Stomach smooth muscle (tissue), 2 donors: ENCODE data around the gene FOXD2.

Source experiments
- H3K27ac ChIP-seq: one replicate; pipeline ENCODE4 v1.7.0; 2013; ENCODE audit warnings: mild to moderate bottlenecking, low read length, inconsistent platforms
- H3K27me3 ChIP-seq, 2 donors: one replicate each; pipeline ENCODE4 v1.7.0; 2013; ENCODE audit warnings: low read length in 2 of 2; ENCODE audit not compliant: insufficient read depth in 2 of 2, control insufficient read depth in 1 of 2
- H3K36me3 ChIP-seq, 2 donors: one replicate each; pipeline ENCODE4 v1.7.0; 2013; ENCODE audit warnings: low read length in 2 of 2; ENCODE audit not compliant: control insufficient read depth in 2 of 2, insufficient read depth in 2 of 2
- H3K4me1 ChIP-seq: one replicate; pipeline ENCODE4 v1.7.0; 2013; ENCODE audit warnings: low read length; ENCODE audit not compliant: control insufficient read depth, insufficient read depth
- H3K4me3 ChIP-seq, 2 donors: one replicate each; pipeline ENCODE4 v1.7.0; 2013; ENCODE audit warnings: low read length in 2 of 2
- H3K9ac ChIP-seq, 2 donors: one replicate each; pipeline ENCODE4 v1.7.0; 2013; ENCODE audit warnings: low read length in 2 of 2, mild to moderate bottlenecking in 1 of 2
- H3K9me3 ChIP-seq, 2 donors: one replicate each; pipeline ENCODE4 v1.7.0; 2013; ENCODE audit warnings: low read length in 2 of 2; ENCODE audit not compliant: control insufficient read depth in 2 of 2
- donor health status: healthy.
- donor health status: Pancreatic carcinoma.

The FOXD2 gene

DNA sequence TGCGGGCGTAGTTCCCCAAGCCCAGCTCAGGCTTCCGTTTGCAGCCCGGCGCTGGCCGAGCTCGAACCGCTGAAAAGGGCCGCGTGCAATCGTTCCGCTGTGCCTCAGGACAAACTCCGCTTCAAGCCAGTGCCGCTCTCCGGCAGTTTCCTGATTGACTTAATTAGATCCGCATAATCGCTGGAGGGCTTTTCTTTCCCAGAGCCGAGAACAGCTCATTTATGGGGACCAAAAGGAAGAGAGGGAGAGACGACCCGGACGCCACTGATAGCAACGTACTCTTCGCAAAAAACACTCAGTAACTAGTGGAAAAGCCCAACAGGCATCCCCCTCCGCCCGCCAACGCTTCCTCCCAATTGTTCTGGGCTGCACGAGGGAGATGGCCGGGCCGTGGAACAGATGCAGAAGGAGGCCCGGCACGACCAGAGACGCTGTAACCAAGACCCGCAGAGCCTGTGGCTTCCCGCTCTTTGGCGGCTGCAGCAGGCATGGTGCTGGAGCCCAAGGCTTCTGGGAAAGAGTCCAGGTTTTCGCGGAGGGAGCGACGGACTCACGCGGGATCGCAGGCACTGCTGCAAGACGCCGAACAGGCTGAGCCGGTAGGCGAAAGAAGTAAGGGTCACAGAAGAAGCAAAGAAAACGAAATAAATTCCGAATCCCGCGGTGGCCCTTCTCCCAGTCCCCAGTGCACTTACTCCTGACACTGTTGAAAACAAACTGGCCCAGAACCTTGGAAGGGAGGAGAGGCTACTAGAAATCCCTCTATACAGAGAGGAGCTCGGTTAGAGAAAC is 3.6 kb upstream of the FOXD2 start:
- no peak overlapping the region for H3K9ac ChIP-seq
- H3K27me3 ChIP-seq, result peaks cover 65 to 80% of the 10 kb centered on the region in 2 donors
- no peak overlapping the region for H3K27ac ChIP-seq
- H3K36me3 ChIP-seq, result no peaks in the 10 kb centered on the region
- H3K4me1 ChIP-seq, result peaks cover 43% of the 10 kb centered on the region
- H3K4me3 ChIP-seq, result peak overlapping the region in 1 of 2 donors; percentile 60
- H3K9me3 ChIP-seq, result no peaks in the 10 kb centered on the region

DNA sequence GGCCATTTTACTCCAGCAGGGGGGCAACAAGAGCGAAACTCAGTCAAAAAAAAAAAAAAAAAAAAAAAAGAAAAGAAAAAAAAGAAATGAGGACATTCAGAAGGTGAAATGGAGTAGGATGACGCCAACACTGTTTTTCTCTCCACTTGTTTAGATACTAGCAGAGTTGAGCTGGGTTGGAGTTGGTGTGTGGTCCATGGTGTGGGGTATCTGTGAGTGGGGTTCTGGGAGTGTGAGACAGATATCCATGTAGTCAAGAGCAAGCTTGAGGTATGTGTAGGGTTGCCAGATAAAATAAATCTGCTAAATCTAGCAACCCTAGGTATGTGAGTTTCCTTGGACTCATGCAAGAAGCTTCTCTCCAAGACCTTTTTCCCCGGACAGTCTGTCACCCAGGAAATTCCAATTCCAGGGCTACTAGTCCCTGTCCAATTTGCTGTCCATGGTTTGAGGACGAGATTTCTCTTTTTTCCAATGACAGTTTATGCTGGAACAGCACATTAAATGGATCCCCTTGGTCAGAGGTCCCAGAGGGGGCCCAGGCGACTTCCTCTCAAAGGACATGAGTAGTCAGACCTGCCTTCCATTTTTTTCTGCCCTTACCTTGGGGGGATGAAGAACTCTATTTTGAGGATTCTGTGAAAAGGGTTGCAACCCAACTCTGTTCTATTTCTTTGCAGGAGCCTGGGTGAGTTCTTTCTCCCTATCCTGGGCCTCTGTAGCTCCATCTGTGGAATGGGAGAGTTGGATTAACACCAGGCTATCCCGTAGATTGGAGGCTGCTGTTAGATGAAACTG is 2.1 kb upstream of the FOXD2 start:
- no peaks in the 10 kb centered on the region for H3K36me3 ChIP-seq
- peaks cover 71 to 94% of the 10 kb centered on the region in 2 donors for H3K27me3 ChIP-seq
- peak overlapping the region in 1 of 2 donors; percentile 71 for H3K4me3 ChIP-seq
- H3K9ac ChIP-seq, result no peak overlapping the region
- H3K4me1 ChIP-seq, result peaks cover 46% of the 10 kb centered on the region
- no peak overlapping the region for H3K27ac ChIP-seq
- H3K9me3 ChIP-seq, result no peaks in the 10 kb centered on the region

DNA sequence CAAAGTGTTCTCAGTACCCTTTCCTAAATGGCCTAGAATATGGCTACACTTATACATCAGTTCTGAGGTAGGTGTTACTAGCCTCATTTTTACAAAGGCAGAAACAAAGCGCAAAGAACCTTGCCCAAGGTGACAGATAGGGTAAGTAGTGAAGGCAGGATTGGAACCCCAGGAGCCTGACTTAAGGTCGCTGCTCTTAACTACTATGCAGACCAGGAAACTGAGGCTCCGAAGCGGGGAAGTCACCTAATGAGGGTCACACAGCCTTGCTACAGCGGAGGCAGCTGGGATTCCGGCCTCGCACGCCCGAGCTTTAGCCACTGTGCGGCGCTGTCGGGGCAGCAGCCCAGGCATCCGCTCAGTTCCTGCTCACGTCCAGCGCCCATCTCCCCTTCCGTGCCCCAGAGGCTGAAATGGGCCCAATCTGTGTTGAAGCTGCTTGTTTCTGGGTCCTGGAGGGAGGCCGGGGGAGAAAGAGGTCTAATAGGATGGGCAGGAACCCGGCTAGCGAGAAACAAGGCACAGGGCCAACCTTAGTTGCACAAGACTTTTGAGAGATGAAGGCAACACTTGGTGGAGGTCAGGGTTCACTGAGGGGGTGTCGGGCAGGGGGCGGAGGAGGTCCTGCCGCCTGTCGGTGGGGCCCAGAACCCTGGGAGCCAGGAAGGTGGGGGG is 1.4 kb upstream of the FOXD2 start:
- no peaks in the 10 kb centered on the region for H3K9me3 ChIP-seq
- peaks cover 71 to 96% of the 10 kb centered on the region in 2 donors for H3K27me3 ChIP-seq
- H3K27ac ChIP-seq, result no peak overlapping the region
- H3K4me3 ChIP-seq, result peak overlapping the region in 1 of 2 donors; percentile 71
- no peaks in the 10 kb centered on the region for H3K36me3 ChIP-seq
- no peak overlapping the region for H3K9ac ChIP-seq
- H3K4me1 ChIP-seq, result peaks cover 46% of the 10 kb centered on the region

DNA sequence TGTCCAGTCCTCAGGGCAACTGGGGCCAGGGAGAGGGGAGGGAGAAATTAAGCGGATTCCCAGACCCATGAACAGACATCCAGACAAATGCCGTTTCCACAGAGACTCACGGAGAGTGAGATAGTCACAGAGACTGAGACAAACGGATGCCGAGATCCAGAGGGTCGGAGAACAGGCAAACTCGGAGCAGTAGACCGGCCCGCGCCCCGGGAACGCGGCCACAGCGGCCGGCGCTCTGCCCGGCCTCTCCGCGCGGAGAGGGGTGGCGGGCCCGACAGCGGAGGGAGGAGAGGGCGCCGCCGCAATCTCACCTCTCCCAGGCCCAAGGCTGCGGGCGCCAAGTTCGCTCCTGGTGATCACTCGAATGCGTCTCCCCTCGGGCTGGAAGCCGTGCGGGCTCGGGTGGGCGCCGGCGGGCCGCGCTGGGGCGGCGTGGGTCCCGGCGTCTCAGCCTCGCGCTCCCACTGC is 831 bp upstream of the FOXD2 start:
- peaks cover 46% of the 10 kb centered on the region for H3K4me1 ChIP-seq
- H3K27ac ChIP-seq, result no peak overlapping the region
- peaks cover 72 to 96% of the 10 kb centered on the region in 2 donors for H3K27me3 ChIP-seq
- H3K4me3 ChIP-seq, result peak overlapping the region; percentile 31 to 71
- H3K36me3 ChIP-seq, result no peaks in the 10 kb centered on the region
- no peaks in the 10 kb centered on the region for H3K9me3 ChIP-seq
- H3K9ac ChIP-seq, result peak overlapping the region; percentile 2

DNA sequence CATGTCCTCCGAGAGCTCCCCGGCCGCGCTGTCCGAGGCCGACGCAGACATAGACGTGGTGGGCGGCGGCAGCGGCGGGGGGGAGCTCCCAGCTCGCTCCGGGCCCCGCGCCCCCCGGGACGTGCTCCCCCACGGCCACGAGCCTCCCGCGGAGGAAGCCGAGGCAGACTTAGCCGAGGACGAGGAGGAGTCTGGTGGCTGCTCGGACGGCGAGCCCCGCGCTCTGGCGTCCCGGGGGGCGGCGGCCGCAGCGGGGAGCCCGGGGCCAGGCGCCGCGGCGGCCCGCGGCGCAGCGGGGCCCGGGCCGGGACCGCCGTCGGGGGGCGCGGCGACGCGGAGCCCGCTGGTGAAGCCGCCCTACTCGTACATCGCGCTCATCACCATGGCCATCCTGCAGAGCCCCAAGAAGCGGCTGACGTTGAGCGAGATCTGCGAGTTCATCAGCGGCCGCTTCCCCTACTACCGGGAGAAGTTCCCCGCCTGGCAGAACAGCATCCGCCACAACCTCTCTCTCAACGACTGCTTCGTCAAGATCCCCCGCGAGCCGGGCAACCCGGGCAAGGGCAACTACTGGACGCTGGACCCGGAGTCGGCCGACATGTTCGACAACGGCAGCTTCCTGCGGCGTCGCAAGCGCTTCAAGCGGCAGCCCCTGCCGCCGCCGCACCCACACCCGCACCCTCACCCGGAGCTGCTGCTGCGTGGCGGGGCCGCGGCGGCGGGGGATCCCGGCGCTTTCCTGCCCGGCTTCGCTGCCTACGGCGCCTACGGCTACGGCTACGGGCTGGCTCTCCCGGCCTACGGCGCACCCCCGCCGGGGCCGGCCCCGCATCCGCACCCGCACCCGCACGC is 547 bp downstream of the FOXD2 start:
- Histone ChIP-seq H3K27me3 (peaks cover 75 to 96% of the 10 kb centered on the region in 2 donors), H3K36me3 (no peaks in the 10 kb centered on the region), H3K9me3 (no peaks in the 10 kb centered on the region), H3K9ac (no peak overlapping the region), H3K27ac (no peak overlapping the region), H3K4me1 (peaks cover 33% of the 10 kb centered on the region), H3K4me3 (peak overlapping the region in 1 of 2 donors; percentile 71)

DNA sequence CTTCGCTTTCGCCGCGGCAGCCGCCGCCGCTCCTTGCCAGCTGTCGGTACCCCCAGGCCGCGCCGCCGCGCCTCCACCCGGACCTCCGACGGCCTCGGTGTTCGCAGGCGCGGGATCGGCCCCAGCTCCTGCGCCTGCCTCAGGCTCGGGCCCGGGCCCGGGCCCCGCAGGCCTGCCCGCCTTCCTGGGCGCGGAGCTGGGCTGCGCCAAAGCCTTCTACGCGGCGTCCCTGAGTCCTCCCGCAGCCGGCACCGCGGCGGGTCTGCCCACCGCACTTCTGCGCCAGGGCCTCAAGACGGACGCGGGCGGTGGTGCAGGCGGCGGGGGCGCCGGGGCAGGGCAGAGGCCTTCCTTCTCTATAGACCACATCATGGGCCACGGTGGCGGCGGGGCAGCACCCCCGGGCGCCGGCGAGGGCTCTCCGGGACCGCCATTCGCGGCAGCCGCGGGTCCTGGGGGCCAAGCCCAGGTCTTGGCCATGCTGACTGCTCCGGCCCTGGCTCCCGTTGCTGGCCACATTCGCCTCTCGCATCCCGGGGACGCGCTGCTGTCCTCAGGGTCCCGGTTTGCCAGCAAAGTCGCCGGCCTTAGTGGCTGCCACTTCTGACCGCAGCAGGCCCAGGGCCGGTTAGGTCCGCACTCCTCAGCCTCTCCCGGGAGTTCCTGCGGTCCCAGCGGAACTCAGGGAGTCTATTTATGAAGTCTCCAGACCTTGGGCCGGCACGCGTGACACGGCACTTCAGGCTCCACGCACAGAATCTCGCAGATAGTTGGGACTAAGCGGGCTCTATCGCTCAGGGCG is 1.4 kb downstream of the FOXD2 start:
- Histone ChIP-seq H3K27ac (no peak overlapping the region), H3K4me1 (peaks cover 27% of the 10 kb centered on the region), H3K4me3 (peak overlapping the region in 1 of 2 donors; percentile 44), H3K9me3 (no peaks in the 10 kb centered on the region), H3K9ac (no peak overlapping the region), H3K27me3 (peaks cover 74 to 96% of the 10 kb centered on the region in 2 donors), H3K36me3 (no peaks in the 10 kb centered on the region)

DNA sequence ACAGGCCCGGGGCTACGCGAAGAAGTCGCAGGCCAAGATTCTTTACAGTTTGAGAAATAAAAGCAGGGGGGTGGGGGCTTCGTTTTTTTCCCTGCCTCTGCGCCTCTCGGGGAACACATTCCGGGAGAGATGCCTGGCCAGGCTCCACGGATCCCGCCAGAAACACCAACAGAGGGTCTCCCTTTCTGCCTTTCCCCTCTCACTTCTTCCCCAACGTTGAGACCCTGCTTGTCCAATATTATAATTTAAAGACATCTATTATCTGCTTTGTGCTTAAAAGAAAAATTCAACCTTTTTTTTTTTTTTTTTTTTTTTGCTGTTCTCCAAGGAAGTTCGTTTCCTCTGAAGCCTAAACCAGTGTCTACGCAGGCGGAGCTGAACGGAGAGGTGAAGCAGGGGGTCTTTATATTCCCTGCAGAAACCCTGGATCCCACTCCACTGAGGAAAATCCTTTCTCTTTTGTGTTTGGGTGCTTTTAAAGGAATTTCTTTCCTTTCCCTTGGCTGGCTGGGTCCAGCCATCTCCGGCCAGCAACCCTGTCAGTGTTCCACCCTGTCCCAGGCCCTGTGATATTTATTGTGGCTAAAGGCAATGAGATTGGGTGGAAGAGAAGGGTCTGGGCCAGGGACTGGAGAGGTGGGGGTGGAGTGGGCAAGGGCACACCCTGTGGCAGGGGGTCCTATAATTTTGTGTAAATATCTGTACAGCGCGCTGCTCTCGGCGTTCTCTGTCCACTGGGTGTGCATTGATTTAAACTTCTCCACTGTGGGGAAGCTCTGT is 2.2 kb downstream of the FOXD2 start:
- Histone ChIP-seq H3K4me1 (peaks cover 24% of the 10 kb centered on the region), H3K27me3 (peaks cover 74 to 96% of the 10 kb centered on the region in 2 donors), H3K36me3 (no peaks in the 10 kb centered on the region), H3K27ac (no peak overlapping the region), H3K4me3 (peak overlapping the region in 1 of 2 donors; percentile 44), H3K9ac (no peak overlapping the region), H3K9me3 (no peaks in the 10 kb centered on the region)

DNA sequence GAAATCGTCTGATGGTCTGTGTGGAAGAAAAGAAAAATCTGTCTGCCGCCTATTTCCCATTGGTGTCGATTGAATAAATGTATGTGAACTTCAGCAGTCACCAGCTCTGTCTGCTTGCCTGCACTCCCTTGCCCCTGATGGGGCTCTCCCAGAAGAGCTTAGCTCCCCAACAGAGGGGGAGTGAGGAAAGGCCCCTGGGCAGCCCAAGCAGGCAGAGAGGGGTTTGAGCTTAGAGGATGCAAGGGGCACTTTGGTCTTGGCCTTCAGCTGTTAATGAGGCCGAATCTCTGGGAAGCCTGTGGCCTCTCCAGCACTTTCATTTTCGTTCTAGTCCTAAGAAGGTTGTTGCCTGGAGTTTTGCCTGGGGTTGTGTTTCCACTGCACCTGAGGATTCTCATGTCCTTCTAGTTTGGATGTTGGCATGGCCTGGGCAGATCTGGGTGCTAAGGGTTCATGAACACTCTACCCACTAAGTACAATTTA is 2.8 kb downstream of the FOXD2 start:
- Histone ChIP-seq H3K4me1 (peaks cover 25% of the 10 kb centered on the region), H3K9me3 (no peaks in the 10 kb centered on the region), H3K9ac (no peak overlapping the region), H3K27me3 (peaks cover 76 to 98% of the 10 kb centered on the region in 2 donors), H3K36me3 (no peaks in the 10 kb centered on the region), H3K4me3 (no peak overlapping the region), H3K27ac (no peak overlapping the region)
